ENCODE data around the gene SH3BP1. TPM values are rescaled to one million over a fixed set of nuclear protein-coding genes. Genes with fewer than 3 reads are reported as not detected.
A peak's percentile ranks its signal among the peaks of the same experiment; 100 is the strongest.

Gene SH3BP1
- total and polyA plus RNA-seq, 2 experiments from 2014 or later: 9.5 to 46.7 TPM

GRCh38 chr22:37636186-37636948 lies 3.1 kb upstream of the SH3BP1 start:
- Mint-ChIP-seq H3K4me1 (peaks cover 41% of the 10 kb centered on the region), H3K36me3 (ENCODE audit: low read depth) (no peaks in the 10 kb centered on the region; the same call in 2 of the 3 replicates), H3K27me3 (ENCODE audit: insufficient read depth, low read depth, poor library complexity) (peaks cover 25% of the 10 kb centered on the region), H3K27ac (peak overlapping the region; percentile 75; the same call in 1 of the 2 replicates), H3K4me3 (no peak overlapping the region), H3K9me3 (no peaks in the 10 kb centered on the region)
- H3K27me3 ChIP-seq (ENCODE audit: insufficient read depth): no peaks in the 10 kb centered on the region
- no peak overlapping the region for H3K4me3 ChIP-seq
- H4K20me1 ChIP-seq (replicated peaks; ENCODE audit: insufficient read depth): no peaks in the 10 kb centered on the region; the same call in 1 of the 2 replicates
- H3K9me2 ChIP-seq (ENCODE audit: insufficient read depth): no peaks in the 10 kb centered on the region
- H3K79me2 ChIP-seq (replicated peaks; ENCODE audit: insufficient read depth): peaks cover 6% of the 10 kb centered on the region; the same call in 1 of the 2 replicates
- ATAC-seq (no peak), DNase-seq (ENCODE audit: low spot score) (peak; percentile 47)
- H2AFZ ChIP-seq: no peak overlapping the region
- peaks cover 33% of the 10 kb centered on the region for H3K4me1 ChIP-seq (ENCODE audit: insufficient read depth)
- H3F3A ChIP-seq (replicated peaks; ENCODE audit: low read depth): peaks cover 39% of the 10 kb centered on the region
- H3K27ac ChIP-seq (ENCODE audit: low read depth): no peak overlapping the region
- TF ChIP-seq NANOG (IDR thresholded peaks at IDR 0.05; ENCODE audit: borderline replicate concordance) (no peak), CTCF (conservative IDR thresholded peaks at IDR 0.05; ENCODE audit: low read depth in 2 of 2) (peak; percentile 23 to 36; a peak in 3 of 4 replicates)
- no peaks in the 10 kb centered on the region for H3K36me3 ChIP-seq (ENCODE audit: insufficient read depth)
- 0 out of 2 replicates have a peak overlapping the region, but pooled peaks have one; percentile 20 for H3K4me2 ChIP-seq

GRCh38 chr22:37636949-37637273 lies 2.6 kb upstream of the SH3BP1 start:
- no peaks in the 10 kb centered on the region for H3K36me3 ChIP-seq (ENCODE audit: insufficient read depth)
- Mint-ChIP-seq H3K4me3 (no peak overlapping the region), H3K27me3 (ENCODE audit: insufficient read depth, low read depth, poor library complexity) (peaks cover 25% of the 10 kb centered on the region), H3K27ac (no peak overlapping the region), H3K4me1 (peaks cover 41% of the 10 kb centered on the region), H3K36me3 (ENCODE audit: low read depth) (no peaks in the 10 kb centered on the region; the same call in 2 of the 3 replicates), H3K9me3 (no peaks in the 10 kb centered on the region)
- H3K4me3 ChIP-seq: no peak overlapping the region
- peaks cover 6% of the 10 kb centered on the region; the same call in 1 of the 2 replicates for H3K79me2 ChIP-seq (replicated peaks; ENCODE audit: insufficient read depth)
- H2AFZ ChIP-seq: no peak overlapping the region
- H4K20me1 ChIP-seq (replicated peaks; ENCODE audit: insufficient read depth): no peaks in the 10 kb centered on the region; the same call in 1 of the 2 replicates
- no peaks in the 10 kb centered on the region for H3K9me2 ChIP-seq (ENCODE audit: insufficient read depth)
- ATAC-seq: no peak
- H3F3A ChIP-seq (replicated peaks; ENCODE audit: low read depth): peaks cover 42% of the 10 kb centered on the region
- 0 out of 2 replicates have a peak overlapping the region, but pooled peaks have one; percentile 20 for H3K4me2 ChIP-seq
- no peak for DNase-seq (ENCODE audit: low spot score)
- no peak overlapping the region for H3K27ac ChIP-seq (ENCODE audit: low read depth)
- H3K27me3 ChIP-seq (ENCODE audit: insufficient read depth): no peaks in the 10 kb centered on the region
- H3K4me1 ChIP-seq (ENCODE audit: insufficient read depth): peaks cover 33% of the 10 kb centered on the region
- TF ChIP-seq REST (IDR thresholded peaks at IDR 0.05; ENCODE audit: unreplicated experiment) (no peak), EZH2phosphoT487 (IDR thresholded peaks at IDR 0.05; ENCODE audit: unreplicated experiment) (no peak), CTCF (conservative IDR thresholded peaks at IDR 0.05; ENCODE audit: low read depth in 2 of 2) (no peak), ZNF331 (CRISPR knock-in tag; IDR thresholded peaks at IDR 0.05; ENCODE audit: low read depth) (no peak), NANOG (IDR thresholded peaks at IDR 0.05; ENCODE audit: borderline replicate concordance) (no peak), STAT1 (IDR thresholded peaks at IDR 0.05; ENCODE audit: unreplicated experiment) (no peak), ZNF114 (CRISPR knock-in tag; IDR thresholded peaks at IDR 0.05) (no peak)

Measured in GM23338 (cell line).